CD4-positive, alpha-beta T cell treated with Interleukin-12 subunit alpha and Interleukin-12 subunit beta, for 1 hour (primary cell): ENCODE measurements around the gene ERC2.

Source experiments
- DNase-seq: peaks from one replicate; pipeline ENCODE4 v3.0.0-alpha.2; 2020

Gene ERC2

DNA sequence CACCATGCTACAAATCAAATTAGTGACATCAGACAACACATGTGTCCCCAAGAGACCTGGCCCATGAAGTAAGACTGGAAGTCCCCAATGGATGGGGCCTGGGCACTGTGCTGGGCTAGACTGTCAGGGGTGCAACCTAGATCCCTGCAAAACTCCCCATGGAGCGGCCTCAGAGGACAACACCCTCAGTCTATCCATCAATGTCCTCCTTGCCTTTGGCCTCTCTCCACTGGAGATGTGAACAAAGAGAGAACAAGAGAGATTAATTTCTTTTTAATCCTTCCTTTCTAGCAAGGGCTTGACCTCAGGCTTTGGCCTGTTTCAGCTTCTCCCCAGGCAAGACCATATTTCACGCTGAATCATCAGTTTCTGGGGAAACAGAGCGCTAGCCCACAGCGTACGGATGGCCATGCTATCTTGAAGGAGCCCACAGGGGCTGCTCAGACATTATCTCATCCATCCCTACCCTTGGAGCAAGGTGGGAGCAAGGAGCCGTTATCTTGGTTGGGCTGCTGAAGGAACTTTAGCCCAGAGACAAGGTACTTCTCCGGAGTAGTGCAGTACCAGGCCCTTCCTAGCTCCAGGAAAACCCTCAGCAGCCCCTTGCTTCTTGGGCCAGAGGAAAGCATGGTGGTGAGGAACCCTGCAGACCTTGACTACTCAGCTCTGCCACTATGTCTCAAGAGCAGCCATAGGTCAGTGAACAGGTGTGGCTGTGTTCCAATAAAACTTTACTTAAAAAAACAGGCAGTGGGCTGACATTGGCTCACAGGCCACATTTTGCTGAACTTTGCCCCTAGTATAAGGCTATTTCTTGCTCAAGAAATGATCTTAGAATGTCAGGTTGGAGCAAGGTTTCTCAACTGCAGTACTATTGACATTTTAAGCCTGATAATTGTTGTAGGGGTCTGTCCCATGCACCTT is 908.5 kb downstream of the ERC2 start:
- DNase-seq: no peak

- DNase-seq: no peak
Measured at GRCh38 chr3:55558316-55558715, 910.0 kb downstream of the ERC2 start.

GRCh38 chr3:55557549-55557948 is 910.7 kb downstream of the ERC2 start:
- DNase-seq: no peak

- DNase-seq: no peak
Measured at GRCh38 chr3:55556619-55557537, 911.4 kb downstream of the ERC2 start.

DNA sequence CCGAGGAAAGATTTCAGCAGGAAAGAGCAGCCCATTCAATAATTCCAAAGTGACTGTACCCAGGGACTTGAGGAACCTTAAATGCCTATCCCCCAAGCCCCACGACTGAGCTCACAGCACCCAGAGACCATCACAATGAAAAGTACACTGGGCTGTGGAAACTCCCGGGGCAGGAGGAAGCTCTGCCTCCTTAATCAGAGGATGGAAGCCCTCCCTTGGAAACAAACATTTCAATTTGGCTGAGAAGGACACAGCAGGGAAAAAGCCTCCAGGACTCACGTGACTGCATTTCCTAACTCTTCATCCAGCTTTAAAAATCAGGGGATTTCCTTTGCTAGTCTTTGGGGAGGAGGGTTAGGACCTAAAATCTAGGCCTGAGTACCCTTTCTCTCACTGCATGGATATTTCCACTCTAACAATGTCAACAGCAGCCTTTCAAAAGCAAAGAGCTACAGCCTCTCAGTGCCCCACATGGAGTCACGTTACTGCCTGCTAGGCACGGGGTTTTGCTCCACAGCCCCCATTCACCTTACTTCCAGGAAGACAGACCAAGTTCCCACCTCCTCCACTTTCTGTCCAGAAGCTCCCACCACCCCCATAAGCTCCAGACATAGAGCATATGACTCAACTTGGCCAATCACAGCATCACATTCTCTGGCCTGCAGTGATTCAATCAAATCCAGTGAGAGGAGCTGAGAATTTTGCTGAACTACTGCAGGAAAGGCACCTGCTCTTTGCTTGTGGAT is 912.2 kb downstream of the ERC2 start:
- no peak for DNase-seq

DNA sequence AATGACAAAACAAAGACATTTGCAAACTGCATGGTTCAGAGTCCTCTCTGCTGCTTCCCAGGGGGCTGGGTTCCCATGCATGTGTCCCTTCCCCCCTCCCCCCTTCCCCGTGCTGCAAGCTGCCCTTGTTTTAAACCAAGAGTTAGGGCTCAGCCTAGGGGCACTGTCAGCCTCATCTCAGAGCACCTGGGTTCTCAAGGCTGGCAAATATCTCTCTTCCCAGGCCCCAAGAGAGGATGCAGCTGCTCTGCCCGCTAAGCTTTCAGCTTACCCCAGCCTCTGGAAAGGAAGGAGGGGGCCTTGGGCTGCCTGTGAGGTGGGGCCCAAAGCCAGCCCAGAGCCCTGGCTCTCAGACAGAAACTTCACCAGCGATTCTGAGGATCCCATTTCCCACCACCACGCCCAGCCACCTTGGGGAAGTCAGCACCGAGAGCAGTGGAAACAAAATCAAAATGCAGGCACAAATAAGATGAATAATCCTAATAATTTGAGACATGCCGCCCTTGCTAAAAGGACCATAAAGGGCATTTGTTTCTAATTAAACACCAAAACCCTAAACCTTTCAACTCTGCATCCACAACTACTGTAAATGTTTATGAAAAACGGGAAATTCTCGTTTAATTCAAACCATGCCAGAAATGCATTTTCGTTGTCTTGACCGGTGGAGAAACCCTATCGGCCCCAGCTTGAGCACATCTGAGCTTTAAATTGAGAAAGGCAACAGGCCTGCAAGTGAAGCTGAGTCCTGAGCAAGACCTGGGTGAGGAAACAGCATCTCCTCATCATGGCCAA is 913.4 kb downstream of the ERC2 start:
- no peak for DNase-seq

GRCh38 chr3:55551644-55552043 is 916.6 kb downstream of the ERC2 start:
- no peak for DNase-seq

DNA sequence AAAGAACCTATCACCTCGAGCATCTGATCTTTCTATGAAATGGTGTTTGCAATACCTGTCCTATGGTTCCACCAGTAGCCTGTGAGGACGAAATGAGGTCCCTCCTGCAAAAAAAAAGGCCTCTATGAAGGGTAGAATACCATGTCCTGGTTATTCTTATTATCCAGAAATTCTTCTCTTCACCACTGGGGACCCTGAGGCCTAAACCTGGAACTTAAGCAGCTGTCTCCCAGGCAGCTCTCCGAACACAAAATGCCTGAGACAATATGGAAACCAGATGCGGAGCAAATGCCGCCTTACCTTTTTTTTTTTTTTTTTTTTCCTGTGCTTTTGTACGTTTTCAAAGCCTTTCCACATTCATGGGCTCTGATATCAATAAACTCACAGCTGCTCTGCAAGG is 919.1 kb downstream of the ERC2 start:
- no peak for DNase-seq

DNA sequence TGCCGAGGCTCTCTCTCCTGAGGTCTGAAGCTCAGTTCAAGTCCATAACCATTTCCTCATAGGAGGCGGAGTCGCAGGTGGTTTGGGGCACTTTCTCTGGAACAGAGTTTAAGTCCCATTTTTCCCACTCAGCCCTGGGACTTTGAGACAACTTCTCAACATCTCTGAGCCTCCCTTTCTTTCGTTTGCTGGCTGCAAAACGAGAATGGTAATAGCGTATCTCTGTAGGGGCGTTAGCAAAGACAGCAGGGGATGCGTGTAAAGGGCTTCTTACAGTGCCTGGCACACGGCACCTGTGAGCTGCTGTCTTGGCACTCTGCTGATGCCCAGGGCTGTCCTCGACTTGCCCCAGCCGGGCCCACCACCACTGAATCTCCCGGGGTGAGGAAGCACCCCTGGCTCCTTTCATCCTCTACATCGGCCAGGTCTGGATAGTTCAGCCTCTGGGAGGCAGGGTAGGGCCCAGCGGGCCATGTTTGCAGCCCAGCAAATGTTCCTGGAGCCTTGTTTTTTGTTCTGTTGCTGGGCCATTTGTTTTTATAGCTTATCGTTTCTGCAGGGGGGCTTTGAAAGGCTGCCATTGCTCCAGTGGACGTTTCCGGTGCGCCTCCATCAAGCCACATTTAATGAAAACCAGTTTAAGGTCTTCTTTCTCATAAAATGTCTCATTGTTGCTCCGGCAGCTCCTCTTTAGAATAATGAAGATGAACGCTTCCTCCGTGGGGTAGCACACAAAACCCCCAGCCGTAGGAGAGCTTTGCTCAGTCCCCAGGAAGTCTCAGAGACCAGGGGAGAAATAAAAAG is 921.2 kb downstream of the ERC2 start:
- DNase-seq: no peak

DNA sequence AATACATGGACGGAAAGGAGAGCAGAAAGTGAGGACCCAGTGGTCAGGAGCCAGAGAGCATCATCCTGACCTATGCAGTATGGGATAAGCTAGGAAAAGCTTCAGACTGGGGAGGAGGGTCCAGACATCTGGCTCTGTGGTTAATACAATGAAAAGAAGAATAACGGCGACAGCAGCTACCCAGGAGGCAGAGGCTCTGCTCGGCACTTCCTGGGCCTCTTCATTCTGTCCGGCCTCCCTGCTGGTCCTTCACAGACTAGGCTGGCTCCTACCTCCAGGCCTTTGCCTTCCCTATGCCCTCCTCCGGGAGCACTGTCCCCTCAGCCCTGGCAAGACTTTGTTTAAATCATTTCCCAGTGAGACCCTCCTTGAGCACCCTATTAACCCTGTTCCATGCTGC is 922.3 kb downstream of the ERC2 start:
- DNase-seq: no peak

GRCh38 chr3:55544219-55544618 is 924.0 kb downstream of the ERC2 start:
- DNase-seq: no peak

- no peak for DNase-seq
Measured at GRCh38 chr3:55543181-55543614, 925.1 kb downstream of the ERC2 start.

DNA sequence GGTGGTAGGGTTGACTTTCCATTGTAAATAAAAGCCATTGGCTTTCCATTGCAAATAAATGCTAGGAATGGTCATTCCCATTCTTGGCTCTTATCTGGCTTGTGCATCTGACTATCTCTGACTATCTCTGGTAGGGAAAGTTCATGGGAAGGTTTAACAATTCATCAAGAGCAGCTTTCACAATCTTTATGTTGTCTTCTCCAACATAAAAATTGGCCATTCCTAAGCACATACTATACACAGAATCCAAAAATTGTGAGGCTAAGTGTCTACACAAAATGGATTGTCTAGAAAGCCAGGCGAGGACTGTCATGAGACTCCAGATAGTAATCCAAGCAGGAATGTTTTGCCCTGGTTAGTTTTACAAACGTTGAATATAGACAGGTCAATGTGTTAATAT is 926.8 kb downstream of the ERC2 start:
- no peak for DNase-seq

DNA sequence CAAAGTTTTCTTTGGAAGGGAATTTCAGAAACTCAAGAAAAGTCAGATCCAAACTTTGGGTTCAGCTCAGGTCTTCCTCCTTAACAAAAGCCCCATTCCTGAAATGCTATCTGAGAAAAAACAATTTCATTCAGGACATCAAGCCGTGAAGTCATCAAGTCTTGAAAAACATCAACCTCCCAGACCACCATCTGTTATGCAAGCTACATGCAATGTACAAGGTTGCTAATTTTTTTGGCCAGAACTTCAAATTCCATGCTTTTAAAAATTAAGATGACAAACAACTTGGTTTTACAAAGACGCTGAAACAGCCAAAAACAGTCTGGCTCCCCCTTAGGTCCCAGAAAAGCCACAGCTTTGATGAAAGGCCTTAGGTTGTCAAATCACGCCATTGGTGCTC is 927.3 kb downstream of the ERC2 start:
- no peak for DNase-seq

GRCh38 chr3:55540579-55540978 is 927.7 kb downstream of the ERC2 start:
- DNase-seq: no peak

- no peak for DNase-seq
Measured at GRCh38 chr3:55538158-55538557, 930.1 kb downstream of the ERC2 start.

- no peak for DNase-seq
Measured at GRCh38 chr3:55537563-55537962, 930.7 kb downstream of the ERC2 start.

GRCh38 chr3:55537129-55537528 is 931.1 kb downstream of the ERC2 start:
- DNase-seq: no peak

GRCh38 chr3:55534876-55535275 is 933.4 kb downstream of the ERC2 start:
- DNase-seq: no peak

DNA sequence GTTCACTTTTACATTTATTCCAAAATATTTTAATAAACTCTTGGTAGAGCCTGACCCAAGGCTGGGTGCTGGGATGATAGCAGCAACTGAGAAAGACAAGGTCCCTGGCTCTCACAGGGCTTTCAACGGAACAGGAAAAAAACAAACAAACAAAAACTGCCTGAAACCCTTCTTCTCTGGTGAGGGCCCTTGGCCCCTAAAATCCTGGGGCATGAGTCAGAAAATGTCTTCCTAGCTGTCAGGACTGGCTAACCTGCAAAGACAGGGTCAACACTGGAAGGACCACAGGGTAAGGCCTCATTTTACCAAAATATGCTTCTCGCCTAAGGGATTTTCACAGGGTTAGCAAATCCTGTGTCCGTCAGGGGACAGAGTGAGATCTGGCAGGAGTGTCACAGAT is 935.5 kb downstream of the ERC2 start:
- DNase-seq: no peak

DNA sequence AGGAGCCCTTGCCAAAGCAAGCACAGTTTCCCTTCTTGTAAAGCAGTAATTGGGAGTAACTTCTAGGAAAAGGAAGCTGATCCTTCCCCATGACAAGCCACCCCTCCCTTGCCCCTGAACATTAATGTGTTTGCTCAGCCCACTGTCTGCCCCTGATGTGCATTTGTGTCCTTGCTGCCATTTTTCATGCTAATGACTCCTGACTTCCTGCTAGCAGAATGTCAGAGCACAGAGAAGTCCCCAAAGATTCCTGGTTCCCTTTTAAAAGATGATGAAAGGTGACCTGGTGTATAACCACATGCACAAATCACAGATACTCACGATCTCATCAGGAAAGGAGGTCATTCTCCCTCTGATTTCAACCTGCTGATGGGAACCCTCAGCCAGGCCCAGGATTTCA is 936.9 kb downstream of the ERC2 start:
- no peak for DNase-seq
